Suprapubic skin (tissue), 4 donors: ENCODE results near the gene GTF3C5. TPM values are rescaled to one million over a fixed set of nuclear protein-coding genes. Genes with fewer than 3 reads are reported as not detected.

Experiments
- DNase-seq, 2 donors: peaks; one replicate each; pipeline ENCODE4 v3.0.0-alpha.2; 2019; ENCODE audit warnings: low spot score in 2 of 2
- H3K27ac ChIP-seq: fragments of 200-600 bp; sonication (generic); one replicate; pipeline ENCODE4 v1.5.1; 2019
- H3K27me3 ChIP-seq: fragments of 200-600 bp; sonication (generic); one replicate; pipeline ENCODE4 v1.5.1; 2019
- H3K36me3 ChIP-seq: fragments of 200-600 bp; sonication (generic); one replicate; pipeline ENCODE4 v1.5.1; 2019
- H3K4me1 ChIP-seq: fragments of 200-600 bp; sonication (generic); one replicate; pipeline ENCODE4 v1.5.1; 2019
- H3K4me3 ChIP-seq: fragments of 200-600 bp; sonication (generic); one replicate; pipeline ENCODE4 v1.5.1; 2019; ENCODE audit warnings: mild to moderate bottlenecking
- H3K9me3 ChIP-seq: fragments of 200-600 bp; sonication (generic); one replicate; pipeline ENCODE4 v1.5.1; 2019
- EP300 ChIP-seq: sonication (generic); formaldehyde crosslinking; IDR thresholded peaks from one replicate; pipeline ENCODE4 v1.6.1; 2017; ENCODE audit warnings: antibody characterized with exemption
- POLR2A ChIP-seq, 2 donors: fragments of 450-650 bp; IDR thresholded peaks; one replicate each; pipeline ENCODE4 v1.6.1; 2017; ENCODE audit warnings: antibody characterized with exemption in 2 of 2, mild to moderate bottlenecking in 2 of 2, moderate library complexity in 2 of 2
- POLR2AphosphoS5 ChIP-seq, 3 donors: sonication (generic); formaldehyde crosslinking; IDR thresholded peaks; one replicate each; pipeline ENCODE4 v1.6.1; 2017; ENCODE audit warnings: antibody characterized with exemption in 3 of 3
- WGBS: methylation state at CpG from one replicate; pipeline ENCODE4 v1.1.5; 2018; 5-methylcytosine and 5-hydroxymethylcytosine counted together
- total RNA-seq, 4 donors: library from RNA; depleted of rRNA; stranded (reverse); fragments of >200 nt; gene quantifications; one replicate each; pipeline ENCODE4 v1.1.0, GENCODE V29; 2016
- TF ChIP-seq, protein P1 (sequence below), 2 donors: fragments of 200-600 bp in 1 of 2; fragments of 450-650 bp in 1 of 2; sonication (generic) in 1 of 2; IDR thresholded peaks; one replicate each; pipeline ENCODE4 v1.5.1; 2016 to 2019; ENCODE audit warnings: antibody characterized with exemption in 2 of 2, mild to moderate bottlenecking in 1 of 2, moderate library complexity in 1 of 2

Gene GTF3C5
- total RNA-seq, 4 donors from 2014 or later, result 55.8 to 103 (median 63.1) TPM

DNA sequence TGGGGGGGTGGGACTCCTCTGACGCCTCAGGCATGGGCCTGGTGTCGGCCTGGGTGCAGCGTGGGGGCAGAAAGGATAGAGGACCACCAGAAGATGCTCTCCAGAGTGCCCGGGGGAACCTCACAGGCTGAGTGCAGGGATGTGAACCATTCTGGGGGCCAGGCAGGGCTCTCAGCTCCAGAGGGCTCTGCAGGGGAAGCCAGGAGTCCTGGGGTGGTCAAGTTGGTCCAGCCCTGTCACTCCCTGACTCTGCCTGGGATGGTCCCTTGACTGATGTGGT is 45.8 kb upstream of the GTF3C5 start:
- peaks cover 8% of the 10 kb centered on the region for H3K4me1 ChIP-seq
- H3K9me3 ChIP-seq, result no peaks in the 10 kb centered on the region
- H3K36me3 ChIP-seq, result no peaks in the 10 kb centered on the region
- no peak overlapping the region for H3K4me3 ChIP-seq
- 58% methylated on average over 4 of the region's 4 CpGs for WGBS
- no peak for TF ChIP-seq POLR2A (IDR thresholded peaks at IDR 0.05)
- TF ChIP-seq EP300, result no peak
- no peak for DNase-seq
- H3K27ac ChIP-seq, result no peak overlapping the region
- peaks cover 20% of the 10 kb centered on the region for H3K27me3 ChIP-seq

DNA sequence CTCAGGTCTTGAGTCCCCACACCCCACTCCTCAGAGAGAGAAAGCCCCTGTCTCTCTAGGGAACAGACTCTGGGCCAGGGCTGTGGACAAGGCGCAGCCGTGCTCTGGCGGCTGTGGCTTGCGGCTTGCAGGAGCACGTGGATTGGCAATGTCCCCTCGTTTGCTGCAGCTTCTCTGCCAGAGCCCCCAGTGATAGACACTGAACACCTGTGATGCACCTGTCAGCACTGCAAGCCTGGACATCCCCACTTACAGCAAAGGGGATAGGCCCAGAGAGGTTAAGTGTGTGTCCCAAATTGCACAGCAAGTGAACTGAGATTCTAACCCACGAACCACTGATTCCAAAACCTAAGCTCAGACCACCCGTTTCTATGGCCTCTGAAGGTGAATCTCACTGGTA is 45.3 kb upstream of the GTF3C5 start:
- DNase-seq, result no peak
- Histone ChIP-seq H3K4me3 (no peak overlapping the region), H3K27me3 (peaks cover 20% of the 10 kb centered on the region), H3K9me3 (no peaks in the 10 kb centered on the region), H3K36me3 (no peaks in the 10 kb centered on the region), H3K27ac (no peak overlapping the region), H3K4me1 (peaks cover 8% of the 10 kb centered on the region)
- TF ChIP-seq, protein P1, sequence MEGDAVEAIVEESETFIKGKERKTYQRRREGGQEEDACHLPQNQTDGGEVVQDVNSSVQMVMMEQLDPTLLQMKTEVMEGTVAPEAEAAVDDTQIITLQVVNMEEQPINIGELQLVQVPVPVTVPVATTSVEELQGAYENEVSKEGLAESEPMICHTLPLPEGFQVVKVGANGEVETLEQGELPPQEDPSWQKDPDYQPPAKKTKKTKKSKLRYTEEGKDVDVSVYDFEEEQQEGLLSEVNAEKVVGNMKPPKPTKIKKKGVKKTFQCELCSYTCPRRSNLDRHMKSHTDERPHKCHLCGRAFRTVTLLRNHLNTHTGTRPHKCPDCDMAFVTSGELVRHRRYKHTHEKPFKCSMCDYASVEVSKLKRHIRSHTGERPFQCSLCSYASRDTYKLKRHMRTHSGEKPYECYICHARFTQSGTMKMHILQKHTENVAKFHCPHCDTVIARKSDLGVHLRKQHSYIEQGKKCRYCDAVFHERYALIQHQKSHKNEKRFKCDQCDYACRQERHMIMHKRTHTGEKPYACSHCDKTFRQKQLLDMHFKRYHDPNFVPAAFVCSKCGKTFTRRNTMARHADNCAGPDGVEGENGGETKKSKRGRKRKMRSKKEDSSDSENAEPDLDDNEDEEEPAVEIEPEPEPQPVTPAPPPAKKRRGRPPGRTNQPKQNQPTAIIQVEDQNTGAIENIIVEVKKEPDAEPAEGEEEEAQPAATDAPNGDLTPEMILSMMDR (IDR thresholded peaks at IDR 0.05), result no peak
- no peak for TF ChIP-seq EP300
- TF ChIP-seq POLR2A (IDR thresholded peaks at IDR 0.05), result no peak
- 79% methylated on average over 8 of the region's 8 CpGs for WGBS

DNA sequence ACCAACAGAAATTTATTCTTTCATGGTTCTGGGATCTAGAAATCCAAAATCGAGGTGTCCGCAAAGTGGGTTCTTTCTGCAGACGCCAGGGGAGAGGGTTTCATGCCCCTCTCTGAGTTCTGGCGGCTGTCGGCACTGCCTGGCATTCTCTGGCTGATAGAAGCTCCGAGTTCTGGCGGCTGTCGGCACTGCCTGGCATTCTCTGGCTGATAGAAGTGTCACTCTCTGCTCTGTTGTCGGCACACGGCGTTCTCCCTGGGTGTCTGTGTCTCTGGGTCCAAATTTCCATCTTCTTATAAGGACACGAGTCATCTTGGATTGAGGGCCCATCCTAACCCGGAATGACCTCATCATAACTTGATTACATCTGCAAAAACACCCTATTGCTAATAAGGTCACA is 44.7 kb upstream of the GTF3C5 start:
- no peaks in the 10 kb centered on the region for H3K9me3 ChIP-seq
- TF ChIP-seq POLR2AphosphoS5 (IDR thresholded peaks at IDR 0.05), result no peak
- TF ChIP-seq POLR2A (IDR thresholded peaks at IDR 0.05), result no peak
- TF ChIP-seq, protein P1 (IDR thresholded peaks at IDR 0.05), result no peak
- TF ChIP-seq EP300, result no peak
- WGBS, result 75% methylated on average over 8 of the region's 13 CpGs
- H3K36me3 ChIP-seq, result no peaks in the 10 kb centered on the region
- peaks cover 8% of the 10 kb centered on the region for H3K4me1 ChIP-seq
- H3K27me3 ChIP-seq, result peaks cover 15% of the 10 kb centered on the region
- H3K27ac ChIP-seq, result no peak overlapping the region
- no peak for DNase-seq
- no peak overlapping the region for H3K4me3 ChIP-seq

DNA sequence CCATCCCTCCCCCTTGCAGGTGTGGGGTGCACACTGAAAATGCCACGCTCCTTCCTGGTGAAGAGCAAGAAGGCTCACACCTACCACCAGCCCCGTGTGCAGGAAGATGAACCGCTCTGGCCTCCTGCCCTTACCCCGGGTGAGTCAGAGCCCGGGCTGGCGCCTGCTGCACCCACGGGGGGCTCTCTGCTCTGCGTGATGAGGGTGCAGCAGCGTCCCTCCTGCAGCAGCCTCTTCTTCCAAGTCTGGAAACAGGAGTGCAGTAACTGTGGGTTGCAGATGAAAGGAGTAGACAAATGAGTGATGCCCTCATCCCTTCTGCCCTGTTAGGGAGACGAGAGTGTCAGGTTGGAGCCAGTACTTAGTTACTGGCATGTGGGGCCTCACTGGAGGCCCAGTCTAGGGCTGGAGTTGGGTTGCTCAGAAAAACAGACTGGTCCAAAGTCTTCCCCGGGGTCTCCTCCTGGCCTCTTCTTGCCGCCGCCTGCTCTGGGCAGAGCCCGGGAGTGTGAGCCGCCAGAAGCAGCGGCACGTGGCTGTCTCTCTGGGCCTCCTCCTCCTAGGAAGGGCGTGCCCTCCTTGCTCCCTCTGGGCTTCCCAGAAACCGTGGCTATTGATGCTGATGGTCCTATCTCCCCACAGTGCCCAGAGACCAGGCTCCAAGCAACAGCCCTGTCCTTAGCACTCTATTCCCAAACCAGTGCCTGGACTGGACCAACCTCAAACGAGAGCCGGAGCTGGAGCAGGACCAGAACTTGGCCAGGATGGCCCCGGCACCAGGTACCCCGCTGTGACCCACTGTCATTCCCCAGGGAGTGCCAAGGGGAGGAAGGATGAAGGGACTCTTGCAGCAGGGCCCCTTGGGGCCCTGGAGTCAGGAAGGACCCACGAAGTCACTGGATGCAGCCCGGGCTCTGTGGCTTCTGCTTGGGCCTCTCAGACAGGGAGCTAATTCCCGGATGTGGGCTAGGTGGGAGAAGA is 43.9 kb upstream of the GTF3C5 start:
- Histone ChIP-seq H3K27ac (no peak overlapping the region), H3K4me3 (no peak overlapping the region), H3K4me1 (peaks cover 8% of the 10 kb centered on the region), H3K27me3 (peaks cover 20% of the 10 kb centered on the region), H3K9me3 (no peaks in the 10 kb centered on the region), H3K36me3 (no peaks in the 10 kb centered on the region)
- TF ChIP-seq, protein P1 (IDR thresholded peaks at IDR 0.05), result no peak
- TF ChIP-seq POLR2AphosphoS5 (IDR thresholded peaks at IDR 0.05) (no peak), EP300 (no peak), POLR2A (IDR thresholded peaks at IDR 0.05) (no peak)
- DNase-seq, result peak in 1 of 2 donors; percentile 54
- WGBS, result 30% methylated on average over 12 of the region's 26 CpGs

DNA sequence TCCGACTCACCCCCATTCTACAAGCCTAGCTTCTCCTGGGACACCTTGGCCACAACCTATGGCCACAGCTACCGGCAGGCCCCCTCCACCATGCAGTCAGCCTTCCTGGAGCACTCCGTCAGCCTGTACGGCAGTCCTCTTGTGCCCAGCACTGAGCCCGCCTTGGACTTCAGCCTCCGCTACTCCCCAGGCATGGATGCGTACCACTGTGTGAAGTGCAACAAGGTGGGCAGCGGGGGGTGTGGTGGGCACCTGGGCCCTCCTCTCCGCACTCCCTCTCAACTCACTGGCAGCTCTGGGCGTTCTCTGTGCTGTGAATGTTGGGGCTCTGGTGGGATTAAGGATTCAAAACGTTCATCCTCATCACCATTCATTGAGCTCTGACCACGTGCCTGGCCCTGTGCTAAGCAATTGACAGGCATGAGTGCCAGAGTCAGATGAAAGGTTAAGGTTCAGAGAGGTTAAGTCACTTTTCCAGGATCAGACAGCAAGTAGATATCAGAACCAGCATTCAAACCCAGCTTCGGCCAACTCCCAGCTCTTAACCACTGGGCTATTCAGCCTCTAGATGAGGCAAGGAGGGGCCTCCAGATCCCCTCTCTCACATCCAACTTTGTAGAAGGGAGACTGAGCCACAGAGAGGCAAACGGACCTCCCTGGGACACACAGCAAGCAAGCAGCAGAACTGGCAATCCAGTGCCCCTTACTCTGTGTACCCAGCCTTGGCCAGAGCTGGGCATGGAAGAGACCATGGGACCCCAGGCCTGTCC is 42.4 kb upstream of the GTF3C5 start:
- H3K4me3 ChIP-seq, result no peak overlapping the region
- no peak overlapping the region for H3K27ac ChIP-seq
- H3K9me3 ChIP-seq, result no peaks in the 10 kb centered on the region
- H3K36me3 ChIP-seq, result no peaks in the 10 kb centered on the region
- H3K27me3 ChIP-seq, result peaks cover 31% of the 10 kb centered on the region
- peak in 1 of 2 donors; percentile 44 for DNase-seq
- 88% methylated on average over 14 of the region's 14 CpGs for WGBS
- peaks cover 13% of the 10 kb centered on the region for H3K4me1 ChIP-seq
- TF ChIP-seq, protein P1 (IDR thresholded peaks at IDR 0.05), result no peak
- no peak for TF ChIP-seq EP300
- no peak for TF ChIP-seq POLR2A (IDR thresholded peaks at IDR 0.05)
- TF ChIP-seq POLR2AphosphoS5 (IDR thresholded peaks at IDR 0.05), result no peak
